ENCODE data around the gene JMJD1C. TPM values are rescaled to one million over a fixed set of nuclear protein-coding genes. Genes with fewer than 3 reads are reported as not detected.

The JMJD1C gene
- total RNA-seq, 2 experiments from 2014 or later, result 99.2 to 118 TPM

- BruUV-seq (replicated peaks), result no TSS peak
- no peak overlapping the region for H2AFZ ChIP-seq (ENCODE audit: low read length)
- no peaks in the 10 kb centered on the region for H3K36me3 ChIP-seq (ENCODE audit: insufficient read depth, low read length)
- intact Hi-C loops (cut with micrococcal nuclease; ENCODE audit: unreplicated experiment), result no loop called here
- H3K4me3 ChIP-seq (ENCODE audit: low read depth, low read length, poor library complexity, severe bottlenecking), result no peak overlapping the region
- H3K79me2 ChIP-seq (ENCODE audit: insufficient read depth, low read depth, low read length), result no peaks in the 10 kb centered on the region
- H3K9me2 ChIP-seq (ENCODE audit: insufficient read depth, low read length), result no peaks in the 10 kb centered on the region
- no peak overlapping the region for H3K4me2 ChIP-seq (ENCODE audit: low read length)
- DNase-seq (ENCODE audit: low spot score), result no peak
- no peaks in the 10 kb centered on the region for H3K4me1 ChIP-seq (ENCODE audit: insufficient read depth, low read length, poor library complexity, severe bottlenecking)
- TF ChIP-seq EZH2phosphoT487 (IDR thresholded peaks at IDR 0.05; ENCODE audit: borderline replicate concordance, low read depth, low read length) (no peak), CTCF (conservative IDR thresholded peaks at IDR 0.05; ENCODE audit: low read length) (no peak)
- ChIA-PET CTCF (ENCODE audit: unreplicated experiment) (no interaction called here), POLR2A (interaction anchor here (0.6 kb wide), 1 partner anchor 781 kb away, joined by 4 read pairs; no protein-coding TSS in a partner anchor)
- no peaks in the 10 kb centered on the region for H4K20me1 ChIP-seq (ENCODE audit: insufficient read depth, low read length)
- H3K27ac ChIP-seq (ENCODE audit: low read depth, low read length, poor library complexity, severe bottlenecking), result no peak overlapping the region
- no peaks in the 10 kb centered on the region for H3K9me3 ChIP-seq (ENCODE audit: low read length)
Observed at GRCh38 chr10:63434866-63435854, 30.6 kb downstream of the JMJD1C start.

GRCh38 chr10:63431962-63432797 lies 33.6 kb downstream of the JMJD1C start:
- no peaks in the 10 kb centered on the region for H3K9me2 ChIP-seq (ENCODE audit: insufficient read depth, low read length)
- intact Hi-C loops (cut with micrococcal nuclease; ENCODE audit: unreplicated experiment), result no loop called here
- ChIA-PET CTCF (ENCODE audit: unreplicated experiment) (no interaction called here), POLR2A (interaction anchor here (1.5 kb wide), 1 partner anchor 11 kb away, joined by 4 read pairs; no protein-coding TSS in a partner anchor)
- H3K4me1 ChIP-seq (ENCODE audit: insufficient read depth, low read length, poor library complexity, severe bottlenecking), result peaks cover 7% of the 10 kb centered on the region
- no peaks in the 10 kb centered on the region for H4K20me1 ChIP-seq (ENCODE audit: insufficient read depth, low read length)
- H3K9me3 ChIP-seq (ENCODE audit: low read length), result no peaks in the 10 kb centered on the region
- no TSS peak for BruUV-seq (replicated peaks)
- peaks cover 4% of the 10 kb centered on the region; the same call in 1 of the 2 replicates for H3K79me2 ChIP-seq (ENCODE audit: insufficient read depth, low read depth, low read length)
- H3K4me2 ChIP-seq (ENCODE audit: low read length), result no peak overlapping the region
- H2AFZ ChIP-seq (ENCODE audit: low read length), result no peak overlapping the region
- H3K27ac ChIP-seq (ENCODE audit: low read depth, low read length, poor library complexity, severe bottlenecking), result no peak overlapping the region
- TF ChIP-seq CTCF (conservative IDR thresholded peaks at IDR 0.05; ENCODE audit: low read length), result no peak
- TF ChIP-seq EZH2phosphoT487 (IDR thresholded peaks at IDR 0.05; ENCODE audit: borderline replicate concordance, low read depth, low read length), result no peak
- no peak for DNase-seq (ENCODE audit: low spot score)
- H3K4me3 ChIP-seq (ENCODE audit: low read depth, low read length, poor library complexity, severe bottlenecking), result no peak overlapping the region
- no peaks in the 10 kb centered on the region for H3K36me3 ChIP-seq (ENCODE audit: insufficient read depth, low read length)
